ENCODE data around the gene DNAAF1.

The DNAAF1 gene

DNA sequence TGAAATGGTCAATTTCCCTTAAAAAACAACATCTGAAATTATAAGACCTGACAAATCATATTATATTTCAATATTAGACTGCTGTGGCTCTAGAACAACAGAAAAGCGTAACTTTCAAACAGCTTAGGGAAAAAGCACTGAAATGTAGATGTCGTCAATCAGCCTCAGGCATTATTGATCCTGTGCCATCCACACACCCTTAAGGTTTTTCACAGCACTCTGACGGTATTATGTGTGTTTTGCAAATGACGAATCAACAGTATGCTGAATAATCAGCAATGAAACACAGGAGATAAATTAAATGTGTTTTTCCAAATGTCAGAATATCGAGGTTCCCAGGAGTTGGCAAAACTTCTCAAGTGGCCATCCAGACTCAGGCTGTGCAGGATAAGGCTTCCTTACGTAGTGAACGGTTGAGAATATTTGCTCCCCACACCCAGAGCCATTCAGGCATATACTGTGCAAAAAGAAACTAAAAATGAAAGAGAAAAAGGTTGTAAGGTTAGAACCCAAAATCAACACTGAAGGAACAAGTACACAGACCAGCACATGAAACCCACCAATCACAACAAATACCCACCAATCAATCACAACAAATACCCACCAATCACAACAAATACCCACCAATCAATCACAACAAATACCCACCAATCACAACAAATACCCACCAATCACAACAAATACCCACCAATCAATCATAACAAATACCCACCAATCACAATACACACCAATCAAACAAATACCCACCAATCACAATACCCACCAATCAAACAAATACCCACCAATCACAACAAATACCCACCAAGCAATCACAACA, 20.6 kb upstream of the DNAAF1 start:
- no peak for DNase-seq

DNA sequence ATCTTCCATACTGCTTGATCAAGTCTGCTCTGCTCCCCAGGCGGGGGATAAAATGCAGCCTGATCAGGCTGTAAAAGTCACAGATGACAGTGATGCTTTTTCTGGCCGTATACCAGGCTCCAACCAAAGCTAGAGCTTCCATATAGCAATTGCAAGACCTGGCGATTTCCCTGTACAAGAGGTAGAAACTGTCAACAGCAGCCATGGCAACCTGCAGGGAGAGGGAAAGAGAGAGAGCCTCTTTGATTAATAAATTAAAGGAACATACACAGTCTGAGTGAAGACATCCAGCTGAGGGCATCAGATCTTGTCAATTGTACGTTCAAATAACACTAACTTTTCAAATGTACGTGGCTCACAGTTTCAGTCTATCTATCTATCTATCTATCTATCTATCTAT, 14.0 kb upstream of the DNAAF1 start:
- DNase-seq = no peak

DNA sequence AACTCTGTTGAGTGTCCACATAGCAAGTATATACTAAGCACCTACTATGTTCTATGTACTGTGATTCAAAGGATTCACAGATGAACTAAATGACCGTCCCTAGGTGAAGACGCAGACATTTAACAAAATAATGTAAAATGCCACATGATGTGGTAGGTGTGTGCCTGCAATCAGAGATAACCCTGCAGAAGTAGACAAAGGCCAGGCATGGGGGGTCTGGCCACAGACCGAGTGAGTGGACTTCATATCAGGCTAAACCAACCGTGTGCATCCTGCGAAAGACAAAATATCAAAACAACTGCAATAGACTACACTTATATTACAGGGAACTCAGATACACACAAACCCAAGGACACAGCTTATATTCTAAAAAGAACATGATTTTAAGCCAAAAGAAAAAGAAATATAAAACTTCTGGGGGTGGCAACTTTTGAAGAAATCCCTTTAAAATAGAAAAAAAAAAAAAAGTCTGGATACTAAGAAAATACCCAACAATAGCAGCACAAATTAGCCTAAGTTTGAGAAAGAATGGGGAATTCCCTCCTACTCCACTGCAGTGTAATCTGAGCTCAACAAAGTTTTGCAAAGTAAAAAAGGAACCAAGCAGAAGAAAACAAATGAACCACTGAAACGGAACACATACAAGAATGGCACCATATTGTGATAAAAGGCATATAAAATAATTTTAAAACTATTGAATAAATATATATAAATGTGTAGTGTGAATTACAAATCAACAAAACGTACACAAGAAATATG, 12.4 kb upstream of the DNAAF1 start:
- DNase-seq = no peak

DNA sequence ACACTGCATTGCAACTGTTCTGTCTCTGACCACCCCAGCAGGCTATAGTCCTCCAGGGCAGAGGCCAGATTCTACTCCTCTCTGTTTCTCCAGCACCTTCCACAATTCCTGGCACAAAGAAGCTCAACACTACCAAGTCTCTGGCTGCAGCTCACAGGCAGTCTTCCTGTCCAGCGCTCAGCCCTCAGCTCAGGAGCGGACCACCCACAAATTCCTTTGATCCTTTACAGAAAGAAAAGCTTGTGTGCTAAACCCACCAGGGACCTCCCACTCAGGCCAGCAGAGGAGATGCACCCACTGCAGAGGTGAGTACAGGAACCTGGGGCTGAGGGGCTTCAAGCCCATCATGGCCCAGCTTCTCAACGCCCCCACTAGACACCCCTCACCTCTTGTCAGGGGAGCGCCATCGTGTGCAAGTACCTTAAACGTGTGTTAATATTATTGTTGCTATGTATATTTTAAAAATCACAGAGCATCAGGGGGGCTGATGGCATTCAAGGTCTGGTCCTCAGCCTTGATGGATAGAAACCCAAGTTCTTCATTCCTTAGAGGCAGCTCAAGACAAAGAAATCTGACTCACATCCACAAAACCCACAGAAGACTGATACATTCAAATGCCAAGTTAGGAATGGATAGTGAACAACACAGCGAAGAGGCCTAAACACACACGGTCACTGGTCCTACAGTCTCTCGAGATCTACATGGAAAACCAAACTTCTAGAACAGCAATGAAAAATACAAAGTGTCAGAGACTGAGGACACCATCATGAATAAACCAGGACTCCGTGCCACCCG, 8.6 kb upstream of the DNAAF1 start:
- DNase-seq = no peak

DNA sequence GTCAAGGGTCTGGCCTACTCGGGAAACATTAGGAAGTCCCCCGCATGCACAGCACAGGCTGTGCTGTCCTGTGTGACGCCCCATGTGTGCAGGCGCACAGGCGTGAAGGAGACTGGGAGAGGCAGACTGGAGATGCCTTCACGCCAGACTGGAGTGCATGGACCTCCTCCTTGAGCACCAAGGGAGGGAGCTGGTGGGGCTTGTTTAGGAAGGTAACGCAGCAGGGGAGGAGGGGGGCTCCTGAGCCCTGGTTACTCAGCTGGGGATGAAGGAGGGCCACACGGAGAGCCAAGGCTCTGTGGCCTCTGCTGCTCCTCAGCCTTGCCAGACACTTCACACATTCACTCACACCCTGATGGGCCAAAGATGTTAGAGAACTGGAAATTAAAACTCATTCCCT, 7.8 kb upstream of the DNAAF1 start:
- DNase-seq = no peak

DNA sequence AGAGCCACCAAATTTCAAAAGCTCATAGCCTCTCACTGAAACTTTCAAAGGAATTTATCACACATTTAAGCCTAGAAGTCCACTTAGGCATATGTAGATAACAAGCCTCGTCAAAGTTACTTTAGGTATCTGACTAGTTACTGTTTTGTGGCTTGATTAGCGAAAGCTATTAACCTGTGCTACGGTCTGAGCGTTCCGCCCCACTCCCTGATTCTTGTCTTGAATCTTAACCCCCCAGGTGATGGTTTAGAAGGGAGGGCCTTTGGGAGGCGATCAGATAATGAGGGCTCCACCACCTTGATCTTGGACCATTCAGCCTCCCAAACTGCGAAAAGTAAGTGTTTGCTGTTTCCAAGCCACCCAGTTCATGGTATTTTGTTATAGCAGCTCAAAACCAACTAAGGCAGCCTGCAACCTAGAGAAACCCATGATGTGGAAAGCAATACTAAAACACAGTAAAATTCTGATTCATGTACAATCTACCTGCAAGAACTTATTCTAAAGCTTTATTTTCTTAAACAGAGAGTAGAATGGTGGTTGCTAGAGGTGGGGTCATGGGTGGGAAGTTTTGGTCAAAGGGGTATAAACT, 7.2 kb upstream of the DNAAF1 start:
- no peak for DNase-seq

DNA sequence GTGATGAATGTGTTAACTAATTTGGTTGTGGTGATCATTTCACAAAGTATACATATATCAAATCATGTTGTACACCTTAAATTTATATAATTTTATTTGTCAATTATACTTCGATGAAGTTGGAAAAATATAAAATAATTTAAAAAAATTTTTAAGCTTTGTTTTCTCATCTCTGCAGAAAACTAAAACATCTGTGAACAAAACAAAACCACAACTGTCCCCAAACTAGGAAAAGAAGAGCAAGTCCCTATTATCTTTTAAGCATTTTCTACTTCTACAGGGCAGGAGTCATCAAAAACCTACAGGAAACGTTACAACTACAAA, 6.6 kb upstream of the DNAAF1 start:
- no peak for DNase-seq

DNA sequence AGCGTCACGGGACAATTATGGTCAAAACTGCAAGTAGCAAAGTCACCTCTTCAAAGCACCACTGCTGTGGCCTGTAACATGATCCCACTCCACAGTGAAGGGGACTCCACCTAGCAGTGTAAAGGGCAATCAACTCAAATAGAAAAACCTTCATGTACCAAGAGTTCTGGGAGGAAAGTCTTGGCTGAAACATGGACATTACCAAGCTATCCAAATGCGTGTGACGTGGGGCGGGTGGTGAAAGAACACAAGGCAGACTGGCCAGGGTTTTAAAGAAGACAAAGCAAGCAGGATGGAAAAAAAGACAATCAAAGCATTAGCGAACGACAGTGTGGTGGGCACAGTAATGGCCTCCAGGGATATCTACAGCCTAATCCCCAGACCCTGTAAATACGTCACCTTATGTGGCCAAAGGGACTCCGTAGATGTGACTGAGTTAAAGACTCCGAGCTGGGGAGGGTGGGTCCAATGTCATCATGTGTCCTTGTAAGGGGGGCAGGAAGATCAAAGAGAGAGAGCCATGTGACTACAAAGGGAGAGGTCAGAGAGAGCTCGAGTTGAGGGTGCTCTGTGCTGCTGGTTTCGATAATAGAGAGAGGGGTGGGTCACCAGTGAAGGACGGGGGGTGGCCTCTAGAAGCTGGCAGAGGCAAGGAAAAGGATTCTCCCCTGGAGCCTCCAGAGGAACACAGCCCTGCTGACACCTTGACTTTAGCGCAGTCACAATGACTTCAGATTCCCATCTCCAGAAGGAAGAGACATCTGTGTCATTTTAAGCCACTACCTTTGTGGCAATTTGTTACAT, 6.1 kb upstream of the DNAAF1 start:
- DNase-seq = peak; percentile 60

DNA sequence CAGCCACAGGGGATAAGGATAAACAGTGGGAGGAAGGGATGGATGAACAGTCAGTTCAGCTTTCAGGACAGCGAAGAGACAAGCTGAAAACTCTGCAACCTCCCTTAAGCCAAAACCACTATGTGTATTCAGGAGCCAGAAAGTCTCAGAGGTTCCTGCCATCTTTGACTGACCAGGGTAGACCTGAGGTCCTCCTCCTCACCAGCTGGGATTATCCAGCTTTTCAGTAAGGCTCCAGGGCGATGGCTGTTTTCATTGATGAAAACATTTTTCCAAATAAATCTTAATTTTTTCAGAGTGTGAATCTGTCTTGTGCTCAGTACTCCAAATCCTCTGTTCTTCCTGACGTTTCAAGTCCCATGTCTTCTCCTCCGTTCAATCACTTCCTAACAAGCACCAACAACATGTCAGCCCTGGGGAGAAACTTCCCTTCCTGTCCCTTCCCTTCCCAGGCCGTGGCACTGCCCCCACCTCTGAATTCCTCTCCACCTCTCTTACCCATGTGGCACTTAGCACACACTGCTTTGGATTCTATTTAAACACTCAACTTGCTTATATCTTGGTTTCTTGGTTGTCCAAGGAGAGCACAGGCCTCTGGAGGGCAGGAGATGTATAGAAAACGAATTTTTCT, 5.4 kb upstream of the DNAAF1 start:
- no peak for DNase-seq

DNA sequence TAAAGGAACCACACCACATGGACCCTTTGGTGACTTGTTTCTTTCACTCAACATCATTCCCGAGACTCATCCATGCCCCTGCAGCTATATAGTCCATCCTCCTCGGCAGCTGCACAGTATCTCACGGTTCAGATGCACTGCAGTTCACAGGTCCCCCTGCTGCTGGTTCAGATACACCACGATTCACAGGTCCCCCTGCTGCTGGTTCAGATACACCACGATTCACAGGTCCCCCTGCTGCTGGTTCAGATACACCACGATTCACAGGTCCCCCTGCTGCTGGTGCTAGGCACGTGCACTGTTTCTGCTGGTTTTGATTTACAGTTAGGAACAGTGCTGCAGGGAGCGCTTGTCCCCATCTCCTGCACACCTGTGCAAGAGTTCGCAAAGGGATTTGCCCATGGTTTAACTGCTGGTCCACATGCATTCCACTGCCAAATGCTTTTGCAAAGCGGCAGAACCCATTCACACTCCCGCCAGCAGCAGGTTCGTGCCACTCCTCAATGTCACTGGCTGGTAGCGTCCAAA, 3.9 kb upstream of the DNAAF1 start:
- DNase-seq = no peak

DNA sequence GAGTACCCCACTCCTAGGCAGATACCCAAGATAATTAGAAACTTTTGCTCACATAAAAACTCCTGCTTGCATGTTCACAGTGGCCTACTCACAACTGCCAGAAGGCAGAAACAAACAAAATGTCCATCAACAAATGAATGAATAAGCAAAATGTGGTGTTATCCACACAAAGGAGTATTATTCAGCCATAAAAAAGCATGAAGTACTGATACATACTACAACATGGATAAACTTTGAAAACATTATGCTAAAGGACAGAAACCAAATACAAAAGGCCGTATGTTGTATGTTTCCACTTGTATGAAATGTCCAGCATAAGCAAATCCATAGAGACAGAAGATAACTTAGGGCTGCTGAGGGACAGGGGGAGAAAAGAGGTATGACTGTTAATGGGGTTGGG, 2.0 kb upstream of the DNAAF1 start:
- DNase-seq = no peak

DNA sequence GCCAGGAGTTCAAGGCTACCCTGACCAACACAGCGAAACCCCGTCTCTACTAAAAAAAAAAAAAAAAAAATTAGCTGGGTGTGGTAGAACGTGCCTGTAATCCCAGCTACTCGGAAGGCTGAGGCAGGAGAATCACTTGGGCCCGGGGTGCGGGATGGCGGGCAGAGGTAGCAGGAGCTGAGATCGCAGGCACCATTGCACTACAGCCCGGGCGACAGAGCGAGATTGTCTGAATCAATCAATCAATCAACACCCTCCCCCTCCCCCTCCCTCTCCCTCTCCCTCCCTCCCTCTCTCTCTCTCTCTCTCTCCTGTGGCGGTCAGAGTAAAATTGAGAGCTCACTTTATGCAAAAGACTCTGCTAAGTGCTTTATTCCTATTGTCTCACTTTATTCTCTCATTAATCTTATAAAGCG, 1.3 kb upstream of the DNAAF1 start:
- no peak for DNase-seq

DNA sequence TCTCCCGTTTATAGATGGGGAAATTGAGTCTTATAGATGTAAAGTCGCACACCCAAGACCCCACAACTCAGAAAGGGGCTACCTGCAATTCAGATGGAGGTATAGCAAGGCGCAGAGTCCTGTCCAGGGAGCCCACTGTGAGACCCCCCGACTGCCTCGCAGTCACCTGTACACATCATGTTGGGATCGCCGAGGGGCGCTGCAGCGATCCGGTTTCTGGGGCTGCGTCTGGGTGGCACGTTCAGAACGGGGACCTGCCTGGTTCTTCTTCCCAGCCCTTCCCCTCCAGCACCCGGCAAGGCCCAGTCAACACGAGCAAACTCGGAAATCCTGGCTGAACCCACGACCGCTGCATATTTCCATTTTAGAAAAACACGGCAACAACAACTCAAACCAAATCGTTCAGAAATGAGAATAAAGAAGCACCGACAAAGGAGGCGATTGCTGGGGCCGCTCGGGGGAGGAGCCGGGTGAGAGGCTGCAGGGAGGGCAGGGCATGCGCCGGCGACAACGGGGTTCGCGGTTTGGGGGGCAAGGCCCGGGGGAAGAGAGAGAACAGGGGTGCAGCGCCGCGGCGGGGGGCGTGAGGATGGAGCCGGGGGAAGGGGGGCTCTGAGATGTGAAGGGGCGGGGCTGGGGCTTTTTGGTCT, 774 bp upstream of the DNAAF1 start:
- DNase-seq = no peak

DNA sequence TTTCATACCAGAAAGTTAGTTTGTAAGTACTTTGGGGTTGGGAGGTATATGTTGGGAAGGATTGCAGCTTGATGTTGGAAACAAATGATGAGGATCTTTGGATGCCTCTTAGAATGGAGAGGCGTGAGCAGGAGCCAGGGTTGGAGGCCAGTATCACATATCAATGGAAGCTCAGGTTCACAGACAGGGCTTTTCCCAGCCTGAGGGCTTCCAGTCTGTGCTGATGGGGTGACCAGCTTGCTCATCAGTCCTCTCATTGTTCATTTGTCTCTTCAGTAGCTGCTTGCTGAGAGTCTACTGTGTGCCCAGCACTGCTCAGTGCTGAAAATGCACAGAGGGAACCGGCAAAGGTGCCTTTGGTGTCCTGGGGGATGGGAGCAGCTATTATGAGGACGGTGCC, 5.8 kb downstream of the DNAAF1 start:
- DNase-seq = no peak

DNA sequence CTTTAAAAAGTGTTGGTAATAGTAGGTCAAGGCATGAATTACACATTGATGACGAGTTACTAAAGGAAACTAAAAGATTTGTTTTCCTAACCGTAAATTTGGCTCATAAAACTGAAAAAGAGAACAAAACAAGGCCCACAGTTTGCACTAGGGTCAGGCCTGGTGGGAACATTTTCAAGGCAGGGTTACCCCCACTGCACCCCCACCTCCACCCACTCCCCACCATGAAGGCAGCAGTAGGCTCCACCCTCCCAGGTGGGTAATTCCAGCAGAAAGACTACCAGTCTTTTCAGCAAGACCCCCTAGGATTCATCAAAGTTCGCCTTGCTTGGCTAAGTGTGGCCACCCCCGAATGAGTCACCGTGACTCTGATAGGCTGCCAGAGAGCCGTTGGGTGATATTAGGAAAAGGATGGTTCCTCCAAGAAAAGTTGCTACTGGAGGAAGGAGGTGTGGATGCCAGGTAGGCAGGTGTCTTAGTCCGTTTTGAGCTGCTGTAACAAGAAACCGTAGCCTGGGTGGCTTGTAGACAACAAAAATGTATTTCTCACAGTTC, 8.6 kb downstream of the DNAAF1 start:
- DNase-seq = no peak

DNA sequence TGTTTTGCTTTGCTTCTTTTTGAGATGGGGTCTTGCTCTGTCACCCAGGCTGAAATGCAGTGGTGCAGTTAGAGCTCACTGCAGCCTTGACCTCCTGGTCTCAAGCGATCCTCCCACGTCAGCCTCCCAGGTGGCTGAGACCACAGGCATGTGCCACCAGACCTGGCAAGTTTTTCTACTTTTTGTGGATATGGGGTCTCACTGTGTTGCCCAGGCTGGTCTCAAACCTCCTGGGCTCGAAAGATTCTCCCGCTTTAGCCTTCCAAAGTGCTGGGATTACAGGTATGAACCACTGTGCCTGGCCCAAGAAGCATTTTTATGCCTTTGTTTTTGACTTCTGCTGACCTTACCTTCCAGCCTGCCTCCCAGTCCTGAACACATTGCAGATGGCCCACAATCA, 10.1 kb downstream of the DNAAF1 start:
- no peak for DNase-seq

DNA sequence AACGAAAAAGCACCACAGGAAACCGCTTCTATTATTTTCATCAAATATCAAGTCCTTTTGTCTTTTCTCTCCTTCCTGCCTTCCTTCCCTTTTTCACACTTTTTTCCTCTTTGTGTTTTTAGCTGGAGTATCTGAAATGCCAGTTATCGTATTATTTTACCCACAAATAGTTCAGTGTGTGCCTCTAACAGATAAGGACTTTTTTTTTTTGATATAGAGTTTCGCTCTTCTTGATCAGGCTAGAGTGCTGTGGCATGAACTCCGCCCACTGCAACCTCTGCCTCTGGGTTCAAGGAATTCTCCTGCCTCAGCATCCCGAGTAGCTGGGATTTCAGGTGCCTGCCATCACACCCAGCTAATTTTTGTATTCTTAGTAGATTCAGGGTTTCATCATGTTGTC, 10.7 kb downstream of the DNAAF1 start:
- DNase-seq = no peak

DNA sequence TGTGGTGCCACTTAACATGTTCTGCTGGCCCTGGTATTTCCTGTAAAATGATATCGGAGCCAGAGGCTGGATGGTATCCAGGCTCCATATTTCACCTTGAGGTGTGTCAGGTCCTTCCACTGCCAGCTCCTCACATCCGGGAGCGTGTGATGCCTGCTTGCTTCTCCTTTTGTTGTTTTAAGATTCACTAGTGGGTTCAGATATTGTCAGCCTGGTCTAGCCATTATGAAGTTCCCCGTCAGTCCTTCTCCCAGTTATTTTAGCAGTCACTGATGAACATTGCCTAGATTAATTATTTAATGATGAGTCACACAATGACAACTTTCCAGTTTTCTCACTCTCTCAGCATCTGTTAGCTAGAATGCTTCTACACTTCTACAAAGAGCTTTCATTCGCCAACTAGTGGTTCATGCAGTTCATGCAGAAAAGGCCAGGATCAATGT, 11.3 kb downstream of the DNAAF1 start:
- peak; percentile 10 for DNase-seq

DNA sequence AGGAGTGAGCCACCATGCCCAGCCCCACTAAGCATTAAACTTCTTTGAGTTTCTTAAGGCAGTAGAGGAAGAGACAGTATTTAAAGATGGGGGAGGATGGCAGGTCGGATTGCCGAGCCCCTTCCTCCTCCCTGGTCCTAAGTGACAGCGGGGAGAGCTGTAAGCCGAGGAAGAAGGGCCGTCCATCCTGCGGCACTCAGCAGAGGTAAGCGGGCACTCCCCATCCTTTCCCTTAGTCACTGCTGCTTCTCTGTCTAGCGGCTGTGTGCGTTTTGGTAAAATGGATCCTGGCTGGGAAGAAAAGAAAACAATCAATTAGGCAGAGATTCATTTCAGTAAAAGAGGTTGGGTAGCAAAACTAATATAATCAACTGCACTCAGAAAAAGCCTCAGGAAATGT, 13.9 kb downstream of the DNAAF1 start:
- DNase-seq = no peak

DNA sequence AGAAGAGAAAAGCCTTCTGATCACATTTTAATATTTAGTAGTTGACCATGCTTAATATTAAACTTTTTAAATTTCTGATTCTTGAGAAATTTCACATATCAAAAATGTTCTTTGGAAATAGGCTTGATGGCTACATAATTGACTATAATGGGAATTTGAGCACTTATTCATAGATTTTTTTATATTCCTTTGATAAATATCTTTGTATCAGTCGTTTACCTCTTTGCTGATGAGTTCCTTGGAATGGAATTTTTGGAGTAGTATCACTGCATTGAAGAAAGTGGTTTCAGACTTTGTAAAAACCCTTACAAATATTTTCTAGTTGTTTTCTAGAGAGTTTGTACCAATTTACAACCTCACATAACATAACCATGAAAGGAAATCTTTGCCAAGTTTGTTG, 14.7 kb downstream of the DNAAF1 start:
- no peak for DNase-seq

DNA sequence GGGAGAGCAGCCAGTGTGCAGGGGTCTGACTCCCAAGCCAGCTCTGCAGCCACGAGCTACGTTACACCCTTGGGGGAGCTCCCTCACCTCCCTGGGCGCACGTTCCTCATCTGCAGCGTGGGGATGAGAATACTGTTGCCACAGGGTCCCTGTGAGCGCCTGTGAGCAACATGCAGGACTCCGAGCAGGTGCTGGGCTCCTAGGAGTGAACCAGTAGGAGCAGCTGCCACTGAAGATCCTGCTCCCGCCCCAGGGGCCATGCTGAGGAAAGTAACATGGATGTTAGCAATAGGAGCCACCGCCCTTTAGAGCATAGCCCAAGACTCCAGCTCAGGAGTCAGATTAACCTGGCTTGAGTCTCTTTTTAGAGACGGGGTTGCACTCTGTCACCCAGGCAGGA, 15.9 kb downstream of the DNAAF1 start:
- DNase-seq = no peak

Measured in DMS79 treated with DMSO at 0.1 percent for 48 hours (cell line).